Mesenchymal stem cell (in vitro differentiated cells and primary cell): ENCODE measurements around the gene PRSS16.

Experiments
- DNase-seq: peaks from one replicate; pipeline ENCODE4 v3.0.0-alpha.2; 2013
- H2AFZ ChIP-seq: one replicate; pipeline ENCODE4 v1.6.1; 2013; ENCODE audit warnings: low read depth, mild to moderate bottlenecking, control low read depth, inconsistent platforms, low read length, moderate library complexity
- H2AK5ac ChIP-seq: 2 replicates; pipeline ENCODE4 v1.6.1; 2013; ENCODE audit warnings: low read length, moderate library complexity, mild to moderate bottlenecking, inconsistent platforms; ENCODE audit not compliant: severe bottlenecking
- H2BK120ac ChIP-seq: one replicate; pipeline ENCODE4 v1.6.1; 2013; ENCODE audit warnings: low read depth, mild to moderate bottlenecking, inconsistent platforms, low read length, moderate library complexity
- H2BK12ac ChIP-seq, 2 experiments: one replicate each; pipeline ENCODE4 v1.6.1; 2013; ENCODE audit warnings: inconsistent platforms in 2 of 2, low read length in 2 of 2, mild to moderate bottlenecking in 2 of 2, moderate library complexity in 2 of 2, control low read depth in 1 of 2
- H2BK15ac ChIP-seq: one replicate; pipeline ENCODE4 v1.6.1; 2013; ENCODE audit warnings: mild to moderate bottlenecking, low read depth, inconsistent platforms; ENCODE audit not compliant: poor library complexity, severe bottlenecking
- H2BK5ac ChIP-seq: 2 replicates; pipeline ENCODE4 v1.6.1; 2013; ENCODE audit warnings: low read depth, mild to moderate bottlenecking, low read length, control low read depth, inconsistent platforms; ENCODE audit not compliant: poor library complexity, severe bottlenecking
- H3K14ac ChIP-seq, 2 experiments: one replicate each; pipeline ENCODE4 v1.6.1; 2013; ENCODE audit warnings: inconsistent platforms in 2 of 2, low read length in 2 of 2, control low read depth in 1 of 2, mild to moderate bottlenecking in 1 of 2, moderate library complexity in 1 of 2
- H3K18ac ChIP-seq, 2 experiments: one replicate each; pipeline ENCODE4 v1.6.1; 2013; ENCODE audit warnings: inconsistent platforms in 2 of 2, low read length in 2 of 2, control low read depth in 1 of 2, low read depth in 1 of 2, mild to moderate bottlenecking in 1 of 2
- H3K23ac ChIP-seq, 2 experiments: one replicate each; pipeline ENCODE4 v1.6.1; 2013; ENCODE audit warnings: inconsistent platforms in 2 of 2, low read length in 2 of 2, mild to moderate bottlenecking in 2 of 2, moderate library complexity in 2 of 2, control low read depth in 1 of 2
- H3K27ac ChIP-seq: 2 replicates; pipeline ENCODE4 v1.5.1; 2013; ENCODE audit warnings: mild to moderate bottlenecking, moderate library complexity, low read length, control low read depth, inconsistent platforms; ENCODE audit not compliant: poor library complexity, severe bottlenecking
- H3K27me3 ChIP-seq, 2 experiments: 2 replicates each; pipeline versions ENCODE4 v1.6.1 to v1.7.0; 2013; ENCODE audit warnings: low read length in 2 of 2, mild to moderate bottlenecking in 2 of 2, moderate library complexity in 2 of 2, control low read depth in 1 of 2, inconsistent platforms in 1 of 2; ENCODE audit not compliant: control insufficient read depth in 1 of 2, insufficient read depth in 1 of 2
- H3K36me3 ChIP-seq, 2 experiments: 2 replicates each; pipeline versions ENCODE4 v1.6.1 to v1.7.0; 2013; ENCODE audit warnings: low read length in 2 of 2, control low read depth in 1 of 2, inconsistent platforms in 1 of 2, low read depth in 1 of 2, mild to moderate bottlenecking in 1 of 2; ENCODE audit not compliant: insufficient read depth in 2 of 2, control insufficient read depth in 1 of 2
- H3K4ac ChIP-seq, 2 experiments: one replicate each; pipeline ENCODE4 v1.6.1; 2013; ENCODE audit warnings: inconsistent platforms in 2 of 2, low read length in 2 of 2, mild to moderate bottlenecking in 2 of 2, moderate library complexity in 2 of 2, control low read depth in 1 of 2, low read depth in 1 of 2
- H3K4me1 ChIP-seq: 2 replicates; pipeline ENCODE4 v1.6.1; 2013; ENCODE audit warnings: low read depth, low read length, control low read depth; ENCODE audit not compliant: control insufficient read depth, insufficient read depth
- H3K4me2 ChIP-seq: 2 replicates; pipeline ENCODE4 v1.6.1; 2013; ENCODE audit warnings: low read length, mild to moderate bottlenecking, inconsistent platforms; ENCODE audit not compliant: poor library complexity, severe bottlenecking
- H3K4me3 ChIP-seq, 2 experiments: 2 replicates each; pipeline versions ENCODE4 v1.5.1 to v1.7.0; 2013; ENCODE audit warnings: low read length in 2 of 2, mild to moderate bottlenecking in 2 of 2, control low read depth in 1 of 2, low read depth in 1 of 2; ENCODE audit not compliant: insufficient read depth in 1 of 2
- H3K79me1 ChIP-seq: replicated peaks from 2 replicates; pipeline ENCODE4 v1.6.1; 2013; ENCODE audit warnings: mild to moderate bottlenecking, control low read depth, low read length, inconsistent platforms; ENCODE audit not compliant: poor library complexity, severe bottlenecking
- H3K9ac ChIP-seq: 2 replicates; pipeline ENCODE4 v1.7.0; 2013; ENCODE audit warnings: mild to moderate bottlenecking, low read length, moderate library complexity
- H3K9me3 ChIP-seq: 2 replicates; pipeline ENCODE4 v1.7.0; 2013; ENCODE audit warnings: mild to moderate bottlenecking, low read length; ENCODE audit not compliant: control insufficient read depth
- H4K8ac ChIP-seq: one replicate; pipeline ENCODE4 v1.6.1; 2013; ENCODE audit warnings: inconsistent platforms, mild to moderate bottlenecking, low read length, moderate library complexity
- H4K91ac ChIP-seq: one replicate; pipeline ENCODE4 v1.6.1; 2013; ENCODE audit warnings: mild to moderate bottlenecking, low read length, inconsistent platforms
- WGBS: methylation state at CpG from one replicate; pipeline ENCODE4 v1.1.7; 2013; ENCODE audit warnings: mixed read lengths; 5-methylcytosine and 5-hydroxymethylcytosine counted together

Gene PRSS16

GRCh38 chr6:27237089-27237803 is 10.3 kb upstream of the PRSS16 start:
- Histone ChIP-seq H3K27ac (no peak overlapping the region), H3K4me2 (peak overlapping the region; percentile 44), H2BK12ac (no peak overlapping the region), H2BK120ac (no peak overlapping the region), H3K4me1 (peaks cover 5% of the 10 kb centered on the region), H3K9ac (peak overlapping the region; percentile 19), H2BK15ac (no peak overlapping the region), H3K27me3 (peaks cover 0 to 13% of the 10 kb centered on the region in 2 experiments), H2AK5ac (no peak overlapping the region), H3K23ac (no peak overlapping the region), H2BK5ac (no peak overlapping the region), H3K9me3 (no peaks in the 10 kb centered on the region), H3K18ac (no peak overlapping the region), H4K8ac (no peak overlapping the region), H3K36me3 (no peaks in the 10 kb centered on the region), H3K4me3 (peak overlapping the region in 1 of 2 experiments; percentile 68), H3K14ac (no peak overlapping the region), H3K4ac (no peak overlapping the region), H4K91ac (no peak overlapping the region), H2AFZ (no peak overlapping the region), H3K79me1 (no peaks in the 10 kb centered on the region)
- peak; percentile 56 for DNase-seq
- WGBS = 23% methylated on average over 9 of the region's 20 CpGs

GRCh38 chr6:27238010-27238983 is 9.2 kb upstream of the PRSS16 start:
- WGBS = 11% methylated on average over 37 of the region's 41 CpGs
- Histone ChIP-seq H3K36me3 (no peaks in the 10 kb centered on the region), H3K14ac (no peak overlapping the region), H3K9me3 (peaks cover 2% of the 10 kb centered on the region), H4K8ac (no peak overlapping the region), H2BK12ac (no peak overlapping the region), H3K79me1 (no peaks in the 10 kb centered on the region), H3K27me3 (peaks cover 0 to 23% of the 10 kb centered on the region in 2 experiments), H3K4me1 (peaks cover 5% of the 10 kb centered on the region), H3K4ac (no peak overlapping the region), H3K4me2 (peak overlapping the region; percentile 44), H3K23ac (no peak overlapping the region), H3K27ac (no peak overlapping the region), H3K18ac (no peak overlapping the region), H2BK15ac (no peak overlapping the region), H2AK5ac (no peak overlapping the region), H3K9ac (peak overlapping the region; percentile 19), H3K4me3 (peak overlapping the region; percentile 36 to 68), H2BK120ac (no peak overlapping the region), H2AFZ (peak overlapping the region; percentile 94), H2BK5ac (no peak overlapping the region), H4K91ac (no peak overlapping the region)
- DNase-seq = no peak

GRCh38 chr6:27239258-27239657 is 8.2 kb upstream of the PRSS16 start:
- no peak overlapping the region for H2BK120ac ChIP-seq
- no peak overlapping the region for H3K27ac ChIP-seq
- no peak overlapping the region for H4K91ac ChIP-seq
- H2BK12ac ChIP-seq = no peak overlapping the region
- H3K36me3 ChIP-seq = no peaks in the 10 kb centered on the region
- H3K79me1 ChIP-seq = no peaks in the 10 kb centered on the region
- DNase-seq = no peak
- H3K9ac ChIP-seq = no peak overlapping the region
- peaks cover 4% of the 10 kb centered on the region for H3K9me3 ChIP-seq
- H2AFZ ChIP-seq = no peak overlapping the region
- H3K23ac ChIP-seq = no peak overlapping the region
- no peak overlapping the region for H3K4ac ChIP-seq
- H3K27me3 ChIP-seq = peaks cover 0 to 26% of the 10 kb centered on the region in 2 experiments
- H3K4me1 ChIP-seq = peaks cover 5% of the 10 kb centered on the region
- no peak overlapping the region for H2AK5ac ChIP-seq
- no peak overlapping the region for H3K4me2 ChIP-seq
- no peak overlapping the region for H3K18ac ChIP-seq
- no peak overlapping the region for H4K8ac ChIP-seq
- H2BK5ac ChIP-seq = no peak overlapping the region
- H3K14ac ChIP-seq = no peak overlapping the region
- WGBS = 92% methylated on average over 3 of the region's 6 CpGs
- H3K4me3 ChIP-seq = peak overlapping the region in 1 of 2 experiments; percentile 68
- H2BK15ac ChIP-seq = no peak overlapping the region

GRCh38 chr6:27241443-27241842 is 6.1 kb upstream of the PRSS16 start:
- no peak overlapping the region for H2BK120ac ChIP-seq
- no peaks in the 10 kb centered on the region for H3K36me3 ChIP-seq
- H3K27me3 ChIP-seq = peaks cover 4 to 37% of the 10 kb centered on the region in 2 experiments
- H3K27ac ChIP-seq = no peak overlapping the region
- no peak for DNase-seq
- no peak overlapping the region for H3K9ac ChIP-seq
- H3K9me3 ChIP-seq = peaks cover 4% of the 10 kb centered on the region
- H3K14ac ChIP-seq = no peak overlapping the region
- peaks cover 5% of the 10 kb centered on the region for H3K4me1 ChIP-seq
- H2BK15ac ChIP-seq = no peak overlapping the region
- H4K91ac ChIP-seq = no peak overlapping the region
- H2BK5ac ChIP-seq = no peak overlapping the region
- no peak overlapping the region for H4K8ac ChIP-seq
- no peak overlapping the region for H3K23ac ChIP-seq
- WGBS = 91% methylated on average over 7 of the region's 7 CpGs
- H2AFZ ChIP-seq = no peak overlapping the region
- H3K4ac ChIP-seq = no peak overlapping the region
- no peak overlapping the region for H2BK12ac ChIP-seq
- H3K18ac ChIP-seq = no peak overlapping the region
- no peak overlapping the region for H3K4me3 ChIP-seq
- no peaks in the 10 kb centered on the region for H3K79me1 ChIP-seq
- H3K4me2 ChIP-seq = no peak overlapping the region
- H2AK5ac ChIP-seq = no peak overlapping the region
